Activated CD4-positive, CD25-positive, alpha-beta regulatory T cell treated with anti-CD3 and anti-CD28 coated beads, Interleukin-2, amount 50 U/mL, for 16 hours (primary cell): Measurements from ENCODE around the gene SPI1.
"Not testable (repeated sequence)": the region's sequence is repeated elsewhere in the genome, so short reads cannot be mapped to it uniquely, and the experiment has no call there.

Experiments used
- DNase-seq: peaks from one replicate; pipeline ENCODE4 v3.0.0-alpha.2; 2020; ENCODE audit warnings: low read depth, low spot score

The SPI1 gene

GRCh38 chr11:47326198-47326597 is 52.1 kb downstream of the SPI1 start:
- no peak for DNase-seq

GRCh38 chr11:47325271-47326041 is 52.9 kb downstream of the SPI1 start:
- DNase-seq = no peak

- no peak for DNase-seq
Observed at GRCh38 chr11:47324520-47324919, 53.8 kb downstream of the SPI1 start.

GRCh38 chr11:47318166-47318565 is 60.2 kb downstream of the SPI1 start:
- DNase-seq = no peak

GRCh38 chr11:47317064-47317828 is 61.1 kb downstream of the SPI1 start:
- DNase-seq = no peak

- not testable (repeated sequence) for DNase-seq
Observed at GRCh38 chr11:47316501-47316900, 61.8 kb downstream of the SPI1 start.

GRCh38 chr11:47314992-47315391 is 63.4 kb downstream of the SPI1 start:
- DNase-seq = no peak

GRCh38 chr11:47308050-47308823 is 70.1 kb downstream of the SPI1 start:
- no peak for DNase-seq

GRCh38 chr11:47306484-47306844 is 71.9 kb downstream of the SPI1 start:
- DNase-seq = no peak

GRCh38 chr11:47305734-47306483 is 72.4 kb downstream of the SPI1 start:
- DNase-seq = no peak
